Measurements from ENCODE around the gene PJA1. TPM values are rescaled to one million over a fixed set of nuclear protein-coding genes. Genes with fewer than 3 reads are reported as not detected.
A peak's percentile ranks its signal among the peaks of the same experiment; 100 is the strongest.

Gene PJA1
- total RNA-seq, 1 donor from 2014 or later, result 59.5 TPM

DNA sequence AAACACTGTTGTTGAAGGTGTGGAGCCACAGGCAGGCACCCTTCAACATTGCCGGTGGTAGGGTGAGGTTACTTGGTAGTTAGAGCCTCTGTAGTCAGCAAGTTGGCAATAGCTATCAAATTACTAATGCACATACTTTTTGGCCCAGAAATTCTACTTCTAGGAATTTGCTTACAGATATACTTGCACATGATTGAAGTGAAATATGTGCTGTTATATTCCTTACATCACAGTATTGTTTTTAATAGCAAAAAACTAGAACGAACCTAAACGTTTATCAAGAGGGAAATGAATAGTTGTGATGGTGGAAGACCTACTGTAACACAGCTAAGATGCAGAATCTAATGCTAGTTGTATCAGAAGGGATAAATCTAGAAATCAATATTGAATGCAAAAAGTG, 7.7 kb upstream of the PJA1 start:
- no peak for DNase-seq (ENCODE audit: low read depth, low spot score)
- Mint-ChIP-seq H3K27ac (ENCODE audit: unreplicated experiment) (no peak overlapping the region), H3K9me3 (peaks cover 14% of the 10 kb centered on the region), H3K36me3 (ENCODE audit: low read depth) (peaks cover 3% of the 10 kb centered on the region), H3K4me3 (no peak overlapping the region), H3K27me3 (ENCODE audit: low read depth) (peaks cover 5% of the 10 kb centered on the region), H3K4me1 (peaks cover 4% of the 10 kb centered on the region)
- TF ChIP-seq, protein P1, sequence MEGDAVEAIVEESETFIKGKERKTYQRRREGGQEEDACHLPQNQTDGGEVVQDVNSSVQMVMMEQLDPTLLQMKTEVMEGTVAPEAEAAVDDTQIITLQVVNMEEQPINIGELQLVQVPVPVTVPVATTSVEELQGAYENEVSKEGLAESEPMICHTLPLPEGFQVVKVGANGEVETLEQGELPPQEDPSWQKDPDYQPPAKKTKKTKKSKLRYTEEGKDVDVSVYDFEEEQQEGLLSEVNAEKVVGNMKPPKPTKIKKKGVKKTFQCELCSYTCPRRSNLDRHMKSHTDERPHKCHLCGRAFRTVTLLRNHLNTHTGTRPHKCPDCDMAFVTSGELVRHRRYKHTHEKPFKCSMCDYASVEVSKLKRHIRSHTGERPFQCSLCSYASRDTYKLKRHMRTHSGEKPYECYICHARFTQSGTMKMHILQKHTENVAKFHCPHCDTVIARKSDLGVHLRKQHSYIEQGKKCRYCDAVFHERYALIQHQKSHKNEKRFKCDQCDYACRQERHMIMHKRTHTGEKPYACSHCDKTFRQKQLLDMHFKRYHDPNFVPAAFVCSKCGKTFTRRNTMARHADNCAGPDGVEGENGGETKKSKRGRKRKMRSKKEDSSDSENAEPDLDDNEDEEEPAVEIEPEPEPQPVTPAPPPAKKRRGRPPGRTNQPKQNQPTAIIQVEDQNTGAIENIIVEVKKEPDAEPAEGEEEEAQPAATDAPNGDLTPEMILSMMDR (conservative IDR thresholded peaks at IDR 0.05), result no peak

DNA sequence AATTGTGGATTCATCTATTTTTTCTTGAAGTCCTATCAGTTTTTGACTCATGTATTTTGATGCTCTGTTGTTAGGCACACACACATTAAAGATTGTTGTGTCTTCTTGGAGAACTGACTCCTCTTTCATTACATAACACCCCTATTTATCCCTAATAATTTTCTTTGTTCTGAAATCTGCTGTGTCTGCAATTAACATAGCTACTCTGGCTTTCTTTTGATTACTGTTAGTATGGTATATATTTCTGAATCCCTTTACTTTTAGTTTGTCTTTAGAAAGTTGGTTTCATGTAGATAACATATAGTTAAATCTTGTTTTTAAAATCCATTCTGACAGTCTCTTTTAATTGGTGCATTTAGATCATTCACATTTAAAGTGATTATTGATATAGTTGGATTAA, 5.1 kb upstream of the PJA1 start:
- DNase-seq (ENCODE audit: low read depth, low spot score), result no peak
- Mint-ChIP-seq H3K4me3 (no peak overlapping the region), H3K27ac (ENCODE audit: unreplicated experiment) (no peak overlapping the region), H3K36me3 (ENCODE audit: low read depth) (peaks cover 3% of the 10 kb centered on the region), H3K9me3 (peaks cover 11% of the 10 kb centered on the region), H3K4me1 (peaks cover 4% of the 10 kb centered on the region), H3K27me3 (ENCODE audit: low read depth) (peaks cover 5% of the 10 kb centered on the region)
- TF ChIP-seq, protein P1 (conservative IDR thresholded peaks at IDR 0.05), result no peak

DNA sequence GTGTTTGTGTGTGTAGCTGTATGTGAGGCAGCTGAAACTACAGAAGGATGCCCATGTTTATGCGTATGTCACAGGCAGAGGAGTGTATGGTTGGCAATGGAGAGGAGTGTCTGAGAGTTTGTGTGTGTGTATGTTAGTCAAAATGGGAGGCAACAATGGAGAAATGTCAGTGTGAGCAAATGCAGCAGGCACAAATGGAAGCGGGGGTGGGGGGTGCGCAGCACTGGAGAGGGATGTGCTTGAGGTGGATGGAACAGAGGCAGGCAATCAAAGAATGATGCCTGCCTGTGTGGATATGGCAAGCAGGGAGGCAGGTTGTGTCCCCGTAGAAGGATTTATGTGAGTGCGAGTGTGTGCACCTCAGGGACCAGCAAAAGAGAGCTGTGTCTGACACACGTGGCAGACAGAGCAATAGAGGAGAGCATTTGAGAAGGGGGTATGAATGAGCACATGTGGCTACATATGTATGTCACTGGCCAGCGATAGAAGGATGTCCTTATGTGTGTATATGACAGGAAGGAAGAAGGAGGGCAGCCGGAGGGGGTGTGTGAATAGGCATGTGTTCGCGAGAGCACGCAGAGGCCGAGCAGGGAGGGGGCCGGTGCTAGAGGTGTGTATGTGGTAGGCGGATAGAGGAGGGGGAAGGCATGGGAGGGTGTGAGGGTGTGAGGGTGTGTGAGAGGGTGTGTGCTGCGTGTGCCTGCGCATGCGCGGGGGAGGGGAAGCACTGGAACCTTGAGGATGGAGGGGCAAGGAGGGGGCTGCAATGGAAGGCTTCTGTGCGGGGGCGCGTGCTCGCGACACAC, 1.1 kb downstream of the PJA1 start:
- H3K27me3 Mint-ChIP-seq (ENCODE audit: low read depth), result no peaks in the 10 kb centered on the region
- H3K4me3 Mint-ChIP-seq, result peak overlapping the region; percentile 90
- H3K27ac Mint-ChIP-seq (ENCODE audit: unreplicated experiment), result peak overlapping the region; percentile 25
- peaks cover 25% of the 10 kb centered on the region for H3K36me3 Mint-ChIP-seq (ENCODE audit: low read depth)
- peaks cover 2% of the 10 kb centered on the region for H3K9me3 Mint-ChIP-seq
- TF ChIP-seq, protein P1 (conservative IDR thresholded peaks at IDR 0.05), result no peak
- peaks cover 32% of the 10 kb centered on the region for H3K4me1 Mint-ChIP-seq
- DNase-seq (ENCODE audit: low read depth, low spot score), result no peak

DNA sequence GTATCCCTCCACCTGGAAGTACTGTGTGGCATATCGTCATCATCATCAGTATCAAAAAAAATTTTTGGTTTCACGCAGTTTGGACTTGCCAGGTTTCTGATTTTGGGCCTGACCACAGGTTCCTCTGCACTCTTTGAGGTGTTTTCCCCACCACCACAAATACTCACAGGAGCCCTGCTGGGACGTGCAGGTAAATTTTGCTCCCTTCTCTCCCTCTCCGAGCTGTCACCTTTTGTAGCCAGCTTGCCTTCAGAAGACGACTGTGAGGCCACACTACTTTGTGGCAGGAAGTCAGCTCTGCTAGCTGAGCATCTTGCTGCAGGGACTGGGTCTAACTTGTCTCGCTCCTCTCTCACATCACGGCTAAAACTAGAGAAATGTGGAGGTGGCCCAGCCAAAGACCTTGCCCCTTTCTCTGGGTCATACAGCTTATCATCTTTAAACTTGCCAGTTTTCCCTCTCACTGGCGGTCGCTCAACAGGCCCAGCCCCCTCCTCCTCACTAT, 2.8 kb downstream of the PJA1 start:
- TF ChIP-seq, protein P1 (conservative IDR thresholded peaks at IDR 0.05), result no peak
- Mint-ChIP-seq H3K27ac (ENCODE audit: unreplicated experiment) (no peak overlapping the region), H3K4me1 (peaks cover 46% of the 10 kb centered on the region), H3K36me3 (ENCODE audit: low read depth) (peaks cover 25% of the 10 kb centered on the region), H3K9me3 (no peaks in the 10 kb centered on the region), H3K4me3 (peak overlapping the region; percentile 18), H3K27me3 (ENCODE audit: low read depth) (no peaks in the 10 kb centered on the region)
- DNase-seq (ENCODE audit: low read depth, low spot score), result no peak

DNA sequence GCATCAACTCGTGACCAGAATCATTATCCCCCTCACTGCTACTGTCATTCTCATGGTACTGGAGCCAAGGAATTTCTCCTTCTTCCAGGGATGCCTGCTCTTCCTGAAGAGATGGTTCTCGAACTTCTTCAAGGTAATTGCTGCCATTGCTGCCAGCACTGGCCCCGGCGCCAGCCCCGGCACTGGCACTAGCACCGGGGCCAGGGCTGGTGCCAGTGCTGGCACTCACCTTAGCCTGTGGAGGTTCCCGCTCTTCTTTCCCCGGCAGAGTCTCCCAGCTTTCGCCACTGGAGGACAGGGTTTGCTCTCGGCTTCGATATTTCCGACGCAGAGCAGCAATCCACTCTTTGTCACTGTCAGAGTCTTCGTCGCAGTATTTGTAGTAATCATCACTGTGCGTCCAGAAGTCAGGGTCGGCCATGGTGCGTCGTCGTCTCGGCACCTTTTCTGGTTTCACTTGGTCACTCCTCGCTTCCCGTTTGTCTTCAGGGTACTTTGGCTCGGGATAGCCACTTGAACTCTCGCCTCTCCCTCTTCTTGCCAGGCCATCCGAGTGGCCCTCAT, 3.4 kb downstream of the PJA1 start:
- H3K36me3 Mint-ChIP-seq (ENCODE audit: low read depth), result peaks cover 25% of the 10 kb centered on the region
- H3K27ac Mint-ChIP-seq (ENCODE audit: unreplicated experiment), result no peak overlapping the region
- H3K9me3 Mint-ChIP-seq, result no peaks in the 10 kb centered on the region
- DNase-seq (ENCODE audit: low read depth, low spot score), result no peak
- H3K27me3 Mint-ChIP-seq (ENCODE audit: low read depth), result no peaks in the 10 kb centered on the region
- no peak overlapping the region for H3K4me3 Mint-ChIP-seq
- TF ChIP-seq, protein P1 (conservative IDR thresholded peaks at IDR 0.05), result no peak
- peaks cover 46% of the 10 kb centered on the region for H3K4me1 Mint-ChIP-seq

All from neural crest cell (in vitro differentiated cells).